Measurements from ENCODE around the gene SERINC2.

The SERINC2 gene

GRCh38 chr1:31432592-31433395, 19.8 kb downstream of the SERINC2 start:
- DNase-seq (ENCODE audit: low read depth in 2 of 2, low spot score in 1 of 2) = no peak

GRCh38 chr1:31433396-31433930, 20.4 kb downstream of the SERINC2 start:
- DNase-seq (ENCODE audit: low read depth in 2 of 2, low spot score in 1 of 2) = no peak

GRCh38 chr1:31434101-31434871, 21.3 kb downstream of the SERINC2 start:
- DNase-seq (ENCODE audit: low read depth in 2 of 2, low spot score in 1 of 2) = no peak

GRCh38 chr1:31434979-31435378, 22.0 kb downstream of the SERINC2 start:
- no peak for DNase-seq (ENCODE audit: low read depth in 2 of 2, low spot score in 1 of 2)

- DNase-seq (ENCODE audit: low read depth in 2 of 2, low spot score in 1 of 2) = no peak
These were observed 22.7 kb downstream of the SERINC2 start for GRCh38 chr1:31435471-31436409.

- no peak for DNase-seq (ENCODE audit: low read depth in 2 of 2, low spot score in 1 of 2)
These were observed 23.8 kb downstream of the SERINC2 start for GRCh38 chr1:31436596-31437432.

GRCh38 chr1:31437433-31438037, 24.5 kb downstream of the SERINC2 start:
- no peak for DNase-seq (ENCODE audit: low read depth in 2 of 2, low spot score in 1 of 2)

GRCh38 chr1:31439276-31439675, 26.3 kb downstream of the SERINC2 start:
- no peak for DNase-seq (ENCODE audit: low read depth in 2 of 2, low spot score in 1 of 2)

- no peak for DNase-seq (ENCODE audit: low read depth in 2 of 2, low spot score in 1 of 2)
These were observed 28.1 kb downstream of the SERINC2 start for GRCh38 chr1:31441073-31441472.

GRCh38 chr1:31441558-31441957, 28.5 kb downstream of the SERINC2 start:
- DNase-seq (ENCODE audit: low read depth in 2 of 2, low spot score in 1 of 2) = no peak

GRCh38 chr1:31441970-31442647, 29.1 kb downstream of the SERINC2 start:
- no peak for DNase-seq (ENCODE audit: low read depth in 2 of 2, low spot score in 1 of 2)

- DNase-seq (ENCODE audit: low read depth in 2 of 2, low spot score in 1 of 2) = no peak
These were observed 29.6 kb downstream of the SERINC2 start for GRCh38 chr1:31442648-31442994.

GRCh38 chr1:31443673-31444072, 30.7 kb downstream of the SERINC2 start:
- no peak for DNase-seq (ENCODE audit: low read depth in 2 of 2, low spot score in 1 of 2)

- DNase-seq (ENCODE audit: low read depth in 2 of 2, low spot score in 1 of 2) = no peak
These were observed 31.9 kb downstream of the SERINC2 start for GRCh38 chr1:31444725-31445448.

GRCh38 chr1:31445951-31446350, 32.9 kb downstream of the SERINC2 start:
- no peak for DNase-seq (ENCODE audit: low read depth in 2 of 2, low spot score in 1 of 2)

- no peak for DNase-seq (ENCODE audit: low read depth in 2 of 2, low spot score in 1 of 2)
These were observed 34.2 kb downstream of the SERINC2 start for GRCh38 chr1:31447210-31447609.

- no peak for DNase-seq (ENCODE audit: low read depth in 2 of 2, low spot score in 1 of 2)
These were observed 40.5 kb downstream of the SERINC2 start for GRCh38 chr1:31453384-31454079.

GRCh38 chr1:31458287-31458896, 45.4 kb downstream of the SERINC2 start:
- DNase-seq (ENCODE audit: low read depth in 2 of 2, low spot score in 1 of 2) = no peak
